Duodenal mucosa (tissue), 2 donors: ENCODE data around the gene S100Z.

ENCODE experiments used
- H3K27ac ChIP-seq: one replicate; pipeline ENCODE4 v1.7.0; 2013; ENCODE audit warnings: low read depth, low read length
- H3K27me3 ChIP-seq, 2 donors: one replicate each; pipeline ENCODE4 v1.7.0; 2013; ENCODE audit warnings: low read length in 2 of 2, control low read depth in 1 of 2; ENCODE audit not compliant: insufficient read depth in 2 of 2, control insufficient read depth in 1 of 2
- H3K36me3 ChIP-seq, 2 donors: one replicate each; pipeline ENCODE4 v1.7.0; 2013; ENCODE audit warnings: low read length in 2 of 2, control low read depth in 1 of 2; ENCODE audit not compliant: insufficient read depth in 2 of 2, control insufficient read depth in 1 of 2
- H3K4me1 ChIP-seq, 2 donors: one replicate each; pipeline ENCODE4 v1.7.0; 2013; ENCODE audit warnings: low read length in 2 of 2, control low read depth in 1 of 2; ENCODE audit not compliant: insufficient read depth in 2 of 2, control insufficient read depth in 1 of 2
- H3K4me3 ChIP-seq, 2 donors: one replicate each; pipeline ENCODE4 v1.7.0; 2013; ENCODE audit warnings: low read length in 2 of 2, low read depth in 1 of 2
- H3K9ac ChIP-seq, 2 donors: one replicate each; pipeline ENCODE4 v1.7.0; 2013; ENCODE audit warnings: low read length in 2 of 2, low read depth in 1 of 2
- H3K9me3 ChIP-seq, 2 donors: one replicate each; pipeline ENCODE4 v1.7.0; 2013; ENCODE audit warnings: low read length in 2 of 2, control low read depth in 1 of 2; ENCODE audit not compliant: control insufficient read depth in 1 of 2

Gene S100Z

DNA sequence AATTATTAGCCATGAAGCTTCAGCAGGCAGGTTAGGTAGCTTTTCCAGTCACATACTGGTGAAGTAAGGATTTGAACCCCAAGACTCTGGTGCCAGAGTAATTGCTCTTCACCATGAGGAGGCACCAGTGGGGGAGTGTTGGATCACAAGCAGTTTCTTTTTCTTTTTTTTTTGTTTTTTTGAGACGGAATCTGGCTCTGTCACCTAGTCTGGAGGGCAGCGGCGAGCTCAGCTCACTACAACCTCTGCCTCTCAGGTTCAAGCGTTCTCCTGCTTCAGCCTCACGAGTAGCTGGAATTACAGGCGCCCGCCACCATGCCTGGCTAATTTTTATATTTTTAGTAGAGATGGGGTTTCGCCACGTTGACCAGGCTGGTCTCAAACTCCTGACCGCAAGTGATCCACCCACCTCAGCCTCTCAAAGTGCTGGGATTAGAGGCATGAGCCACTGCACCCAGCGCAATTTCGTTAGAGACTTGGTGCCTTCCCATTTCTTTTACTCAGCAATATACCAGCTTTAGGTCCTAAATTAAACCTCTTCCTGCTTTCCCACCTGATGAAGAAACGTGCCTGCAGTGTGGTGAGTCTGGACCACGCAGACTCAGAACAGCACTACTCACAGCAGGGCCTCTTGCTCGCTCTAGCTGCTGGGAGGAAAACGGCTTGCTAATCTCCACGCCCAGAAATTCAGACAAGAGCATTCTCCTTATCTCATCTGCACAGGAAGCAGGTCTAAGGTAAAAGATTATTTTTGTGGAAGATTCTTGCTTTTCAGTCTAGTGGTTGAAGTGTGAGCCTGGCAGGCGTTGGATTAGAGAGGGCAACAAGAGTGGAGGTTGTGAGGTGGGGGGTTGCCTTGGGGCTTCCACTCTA is at the start of gene S100Z:
Gene S100Z (plus strand): TSS at position 596 of the 873 bp plus-strand sequence. CDS start 25,346 bp downstream, outside the sequence.
- Histone ChIP-seq H3K27ac (no peak within 1 kb of the TSS), H3K36me3 (no peaks in the 10 kb centered on the region), H3K9me3 (no peaks in the 10 kb centered on the region), H3K4me3 (peak within 1 kb of the TSS in 1 of 2 donors; percentile 23), H3K4me1 (peaks cover 19% of the 10 kb centered on the region in 2 donors), H3K9ac (no peak within 1 kb of the TSS), H3K27me3 (no peaks in the 10 kb centered on the region)

GRCh38 chr5:76800579-76800978 is 49.2 kb upstream of the S100Z start:
- Histone ChIP-seq H3K9ac (no peak overlapping the region), H3K9me3 (no peaks in the 10 kb centered on the region), H3K27ac (no peak overlapping the region), H3K36me3 (no peaks in the 10 kb centered on the region), H3K4me1 (peaks cover 8 to 11% of the 10 kb centered on the region in 2 donors), H3K27me3 (no peaks in the 10 kb centered on the region), H3K4me3 (no peak overlapping the region)

DNA sequence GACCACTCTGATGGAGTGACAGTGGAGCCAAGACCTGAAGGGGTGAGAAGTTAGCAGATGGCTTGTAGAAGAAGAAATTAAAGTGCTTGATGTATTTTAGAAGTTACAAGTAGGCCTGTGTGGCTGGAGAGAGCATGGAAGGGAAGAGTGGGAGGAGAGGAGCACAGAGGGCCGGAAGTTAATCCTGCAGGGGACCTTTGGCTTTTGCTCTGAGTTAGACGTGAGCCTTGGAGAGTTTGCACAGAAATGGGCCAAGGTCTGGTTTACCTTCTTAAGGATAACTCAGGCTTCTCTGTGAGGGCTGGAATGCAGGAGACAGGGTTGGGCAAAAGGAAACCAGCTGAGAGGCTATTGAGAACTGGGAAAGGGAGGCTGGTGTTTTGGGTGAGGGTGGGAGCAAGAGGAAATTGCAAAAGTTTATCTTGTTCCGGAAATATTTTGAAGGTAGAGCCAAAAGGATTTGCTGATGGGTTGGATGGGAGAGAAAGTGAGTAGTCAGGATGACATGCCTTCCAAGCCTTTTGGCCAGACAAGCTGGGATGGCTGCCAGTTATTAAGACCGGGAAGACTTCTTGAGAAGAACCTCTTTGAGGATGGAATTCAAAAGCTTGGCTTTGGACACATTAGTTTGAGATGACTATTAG is 48.5 kb upstream of the S100Z start:
- H3K27ac ChIP-seq: no peak overlapping the region
- no peaks in the 10 kb centered on the region for H3K27me3 ChIP-seq
- no peaks in the 10 kb centered on the region for H3K9me3 ChIP-seq
- H3K4me1 ChIP-seq: peaks cover 8 to 11% of the 10 kb centered on the region in 2 donors
- no peaks in the 10 kb centered on the region for H3K36me3 ChIP-seq
- H3K9ac ChIP-seq: no peak overlapping the region
- H3K4me3 ChIP-seq: no peak overlapping the region

DNA sequence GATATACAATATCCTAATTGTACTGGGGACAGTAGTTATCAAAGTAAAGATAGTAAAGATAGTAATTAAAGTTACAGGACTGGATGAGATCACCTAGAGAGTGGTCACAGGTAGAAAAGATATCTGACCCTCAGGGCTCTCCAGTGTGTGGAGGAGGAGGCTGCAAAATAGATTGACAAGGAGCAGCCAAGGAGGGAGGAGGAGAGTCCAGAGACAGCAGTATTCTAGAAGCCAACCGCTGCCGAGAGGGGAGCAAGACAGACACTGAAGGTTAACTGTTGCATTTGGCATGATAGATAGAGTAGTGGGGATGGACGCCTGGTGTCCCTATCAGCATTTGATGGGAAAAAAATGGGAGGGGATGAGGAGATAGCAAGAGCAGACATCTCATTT is 48.0 kb upstream of the S100Z start:
- H3K4me3 ChIP-seq: no peak overlapping the region
- no peak overlapping the region for H3K9ac ChIP-seq
- H3K27me3 ChIP-seq: no peaks in the 10 kb centered on the region
- no peaks in the 10 kb centered on the region for H3K36me3 ChIP-seq
- H3K9me3 ChIP-seq: no peaks in the 10 kb centered on the region
- no peak overlapping the region for H3K27ac ChIP-seq
- H3K4me1 ChIP-seq: peaks cover 8 to 11% of the 10 kb centered on the region in 2 donors

GRCh38 chr5:76804266-76804665 is 45.5 kb upstream of the S100Z start:
- Histone ChIP-seq H3K9me3 (no peaks in the 10 kb centered on the region), H3K27ac (no peak overlapping the region), H3K27me3 (no peaks in the 10 kb centered on the region), H3K36me3 (no peaks in the 10 kb centered on the region), H3K4me1 (peaks cover 8 to 11% of the 10 kb centered on the region in 2 donors), H3K4me3 (no peak overlapping the region), H3K9ac (no peak overlapping the region)

- Histone ChIP-seq H3K4me1 (peaks cover 5 to 6% of the 10 kb centered on the region in 2 donors), H3K9me3 (no peaks in the 10 kb centered on the region), H3K9ac (no peak overlapping the region), H3K4me3 (no peak overlapping the region), H3K27me3 (no peaks in the 10 kb centered on the region), H3K36me3 (no peaks in the 10 kb centered on the region), H3K27ac (no peak overlapping the region)
These were observed 43.9 kb upstream of the S100Z start for GRCh38 chr5:76805821-76806505.

DNA sequence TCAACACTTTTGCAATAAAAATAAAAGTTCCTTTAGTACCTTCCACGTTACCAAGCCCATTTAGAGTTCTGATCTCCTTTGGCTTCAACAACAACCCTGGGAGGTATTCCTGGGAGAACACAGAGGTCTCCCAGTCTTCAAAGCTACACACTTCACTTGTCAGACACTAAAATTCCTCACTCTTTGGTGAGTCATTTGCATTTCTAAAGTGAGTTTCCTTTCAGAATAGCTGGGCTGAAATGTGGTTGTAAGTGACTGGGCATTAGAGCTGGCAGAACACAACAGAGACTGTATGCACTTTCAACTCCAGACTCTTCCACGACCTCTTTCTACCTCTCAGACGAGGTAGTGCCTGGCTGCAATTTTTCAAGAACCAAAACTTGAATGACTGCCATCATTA is 42.5 kb upstream of the S100Z start:
- no peak overlapping the region for H3K27ac ChIP-seq
- no peaks in the 10 kb centered on the region for H3K36me3 ChIP-seq
- no peak overlapping the region for H3K4me3 ChIP-seq
- no peaks in the 10 kb centered on the region for H3K4me1 ChIP-seq
- H3K9ac ChIP-seq: no peak overlapping the region
- H3K9me3 ChIP-seq: no peaks in the 10 kb centered on the region
- no peaks in the 10 kb centered on the region for H3K27me3 ChIP-seq

DNA sequence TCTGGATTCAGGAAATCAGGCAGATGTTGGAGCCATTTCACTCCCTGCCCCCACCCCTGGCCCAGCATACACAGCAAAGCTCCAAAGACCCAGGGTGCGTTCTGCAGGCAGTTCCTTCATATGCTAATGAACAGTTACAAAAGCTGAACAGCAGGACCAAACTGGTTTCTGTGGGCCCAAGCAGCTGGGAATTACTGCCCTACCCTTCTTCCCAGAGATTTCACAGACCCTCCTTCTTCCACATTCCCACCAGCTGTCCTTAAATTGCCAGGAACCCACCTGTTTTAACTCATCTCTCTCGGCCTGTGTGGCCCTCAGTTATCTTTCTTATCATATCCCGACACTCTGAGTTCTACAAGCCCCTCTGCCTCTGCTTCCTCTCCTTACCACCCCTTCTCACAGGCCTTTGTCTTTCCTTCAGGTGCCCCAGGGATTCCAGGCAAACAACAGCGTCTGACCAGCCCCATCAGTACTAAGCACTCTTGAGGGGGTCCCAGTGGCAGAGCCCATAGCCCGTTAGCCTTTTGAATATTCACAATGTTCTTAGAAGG is 41.6 kb upstream of the S100Z start:
- no peak overlapping the region for H3K27ac ChIP-seq
- H3K4me3 ChIP-seq: no peak overlapping the region
- H3K9me3 ChIP-seq: no peaks in the 10 kb centered on the region
- H3K36me3 ChIP-seq: no peaks in the 10 kb centered on the region
- H3K4me1 ChIP-seq: no peaks in the 10 kb centered on the region
- no peak overlapping the region for H3K9ac ChIP-seq
- no peaks in the 10 kb centered on the region for H3K27me3 ChIP-seq

DNA sequence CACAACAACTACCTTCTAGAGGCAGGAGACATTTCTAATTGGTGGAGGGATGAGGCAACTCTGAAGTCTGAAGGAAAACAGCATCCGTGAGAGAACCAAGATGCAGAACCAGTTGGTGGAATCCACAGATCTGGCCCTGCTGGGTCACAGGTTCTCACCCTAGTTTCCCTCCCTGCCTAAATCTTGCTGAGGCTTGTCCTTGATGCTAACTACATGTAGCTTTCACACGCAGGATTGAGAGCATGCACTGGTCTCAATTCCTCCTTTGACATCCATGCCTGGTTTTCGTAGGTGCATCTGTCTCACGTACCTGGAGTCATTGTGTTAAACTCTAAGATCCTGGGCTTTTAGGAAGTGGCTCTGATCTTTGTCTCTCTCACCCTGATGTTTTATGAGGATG is 40.7 kb upstream of the S100Z start:
- no peak overlapping the region for H3K9ac ChIP-seq
- H3K4me3 ChIP-seq: no peak overlapping the region
- H3K36me3 ChIP-seq: no peaks in the 10 kb centered on the region
- no peaks in the 10 kb centered on the region for H3K4me1 ChIP-seq
- no peaks in the 10 kb centered on the region for H3K9me3 ChIP-seq
- H3K27ac ChIP-seq: no peak overlapping the region
- H3K27me3 ChIP-seq: no peaks in the 10 kb centered on the region

- no peaks in the 10 kb centered on the region for H3K27me3 ChIP-seq
- no peaks in the 10 kb centered on the region for H3K4me1 ChIP-seq
- H3K9me3 ChIP-seq: no peaks in the 10 kb centered on the region
- no peak overlapping the region for H3K9ac ChIP-seq
- H3K27ac ChIP-seq: no peak overlapping the region
- no peak overlapping the region for H3K4me3 ChIP-seq
- no peaks in the 10 kb centered on the region for H3K36me3 ChIP-seq
These were observed 39.6 kb upstream of the S100Z start for GRCh38 chr5:76810236-76810635.
